IMR-90 (cell line): ENCODE measurements around the gene CYP4A11. TPM values are rescaled to one million over a fixed set of nuclear protein-coding genes. Genes with fewer than 3 reads are reported as not detected.
"Not testable (repeated sequence)": the region's sequence is repeated elsewhere in the genome, so short reads cannot be mapped to it uniquely, and the experiment has no call there.

Source experiments
- ATAC-seq: fragments of 200-7000 bp; cut with Tn5 transposase; 2 replicates; pipeline ENCODE4 v1.9.1; 2020; ENCODE audit warnings: low read depth, mild to moderate bottlenecking, moderate library complexity
- BruUV-seq: library from RNA; stranded (reverse); fragments of 400-500 nt; replicated peaks from 2 replicates; lab custom pipeline; 2021; lab: Mats Ljungman, UMichigan
- CTCF ChIA-PET: fragments of 300-600 bp; formaldehyde crosslinking; extraction: SDS; loops from one replicate; lab custom pipeline; 2021; ENCODE audit warnings: antibody characterized with exemption; lab: Yijun Ruan, JAX
- POLR2A ChIA-PET: fragments of 300-600 bp; sonication (Branson Sonifier 250); formaldehyde crosslinking; loops from one replicate; lab custom pipeline; 2022; ENCODE audit warnings: antibody characterized with exemption; ENCODE audit not compliant: unreplicated experiment; lab: Charles Lee
- DNase-seq: peaks from one replicate; pipeline ENCODE4 v3.0.0; 2013
- H2AFZ ChIP-seq: replicated peaks from 2 replicates; pipeline ENCODE3; 2013; ENCODE audit warnings: low read length, mild to moderate bottlenecking; ENCODE audit not compliant: poor library complexity
- H2AK5ac ChIP-seq: 2 replicates; pipeline ENCODE4 v1.6.1; 2013; ENCODE audit warnings: low read depth, low read length, inconsistent platforms
- H2AK9ac ChIP-seq: replicated peaks from 2 replicates; pipeline ENCODE3; 2013; ENCODE audit warnings: mild to moderate bottlenecking, low read depth, low read length, moderate library complexity; ENCODE audit not compliant: poor library complexity
- H2BK120ac ChIP-seq: 2 replicates; pipeline ENCODE4 v1.6.1; 2013; ENCODE audit warnings: low read depth, low read length, inconsistent platforms
- H2BK15ac ChIP-seq: 3 replicates; pipeline ENCODE4 v1.6.1; 2013; ENCODE audit warnings: low read depth, low read length, inconsistent platforms
- H2BK20ac ChIP-seq: 2 replicates; pipeline ENCODE4 v1.6.1; 2013; ENCODE audit warnings: low read depth, mild to moderate bottlenecking, inconsistent platforms, low read length, moderate library complexity
- H2BK5ac ChIP-seq: 2 replicates; pipeline ENCODE4 v1.6.1; 2013; ENCODE audit warnings: mild to moderate bottlenecking, low read depth, low read length, inconsistent platforms; ENCODE audit not compliant: poor library complexity, severe bottlenecking
- H3K14ac ChIP-seq: replicated peaks from 2 replicates; pipeline ENCODE4 v1.6.1; 2013; ENCODE audit warnings: low read depth, low read length, inconsistent platforms
- H3K18ac ChIP-seq: 2 replicates; pipeline ENCODE4 v1.6.1; 2013; ENCODE audit warnings: low read depth, low read length, control low read depth
- H3K23ac ChIP-seq: 2 replicates; pipeline ENCODE4 v1.6.1; 2013; ENCODE audit warnings: low read depth, low read length, inconsistent platforms
- H3K27ac ChIP-seq: 2 replicates; pipeline ENCODE4 v1.5.1; 2013; ENCODE audit warnings: mild to moderate bottlenecking, control low read depth, low read length; ENCODE audit not compliant: insufficient read depth
- H3K27me3 ChIP-seq: 2 replicates; pipeline ENCODE4 v1.6.1; 2013; ENCODE audit warnings: low read length; ENCODE audit not compliant: control insufficient read depth, insufficient read depth
- H3K36me3 ChIP-seq: 2 replicates; pipeline ENCODE4 v1.6.1; 2013; ENCODE audit warnings: low read length, mixed read lengths; ENCODE audit not compliant: control insufficient read depth, insufficient read depth
- H3K4ac ChIP-seq: 2 replicates; pipeline ENCODE4 v1.6.1; 2013; ENCODE audit warnings: low read depth, low read length, inconsistent platforms
- H3K4me1 ChIP-seq: 2 replicates; pipeline ENCODE4 v1.6.1; 2013; ENCODE audit warnings: low read length, mixed read lengths; ENCODE audit not compliant: control insufficient read depth, insufficient read depth
- H3K4me2 ChIP-seq: 2 replicates; pipeline ENCODE4 v1.6.1; 2013; ENCODE audit warnings: low read depth, mild to moderate bottlenecking, control low read depth, low read length, moderate library complexity
- H3K4me3 ChIP-seq: 2 replicates; pipeline ENCODE4 v1.5.1; 2013; ENCODE audit warnings: low read depth, mild to moderate bottlenecking, control low read depth, low read length, moderate library complexity; ENCODE audit not compliant: insufficient read depth
- H3K56ac ChIP-seq: 2 replicates; pipeline ENCODE4 v1.6.1; 2013; ENCODE audit warnings: low read length, inconsistent platforms; ENCODE audit not compliant: insufficient read depth; ENCODE audit errors: extremely low read depth
- H3K79me1 ChIP-seq, 2 experiments: 2 replicates each; pipeline ENCODE4 v1.6.1; 2013; ENCODE audit warnings: low read length in 2 of 2, inconsistent platforms in 1 of 2, low read depth in 1 of 2
- H3K9ac ChIP-seq: 2 replicates; pipeline ENCODE4 v1.6.1; 2013; ENCODE audit warnings: low read depth, low read length, control low read depth
- H3K9me1 ChIP-seq: 2 replicates; pipeline ENCODE4 v1.6.1; 2013; ENCODE audit warnings: low read length, inconsistent platforms; ENCODE audit not compliant: insufficient read depth
- H3K9me3 ChIP-seq: 2 replicates; pipeline ENCODE4 v1.6.1; 2013; ENCODE audit warnings: low read length; ENCODE audit not compliant: control insufficient read depth, insufficient read depth
- H4K20me1 ChIP-seq: 2 replicates; pipeline ENCODE4 v1.6.1; 2013; ENCODE audit warnings: low read length, inconsistent platforms; ENCODE audit not compliant: insufficient read depth
- H4K5ac ChIP-seq: 2 replicates; pipeline ENCODE4 v1.6.1; 2013; ENCODE audit warnings: mild to moderate bottlenecking, low read depth, low read length, control low read depth
- H4K8ac ChIP-seq, 2 experiments: 2 replicates each; pipeline ENCODE4 v1.6.1; 2013; ENCODE audit warnings: low read depth in 2 of 2, low read length in 2 of 2, control low read depth in 1 of 2, inconsistent platforms in 1 of 2
- H4K91ac ChIP-seq: 2 replicates; pipeline ENCODE4 v1.6.1; 2013; ENCODE audit warnings: low read depth, low read length, inconsistent platforms; ENCODE audit not compliant: insufficient read depth
- FOS ChIP-seq: fragments of 150-350 bp; IDR thresholded peaks from 2 replicates; pipeline ENCODE4 v1.6.1; 2016; ENCODE audit warnings: low read depth, low read length
- NFE2L2 ChIP-seq: fragments of 150-350 bp; IDR thresholded peaks from 2 replicates; pipeline ENCODE4 v1.6.1; 2016; ENCODE audit warnings: low read depth, mild to moderate bottlenecking, low read length
- POLR2A ChIP-seq: IDR thresholded peaks from 2 replicates; pipeline ENCODE4 v1.6.1; 2012; ENCODE audit warnings: mild to moderate bottlenecking, low read depth, low read length
- RAD21 ChIP-seq: IDR thresholded peaks from 2 replicates; pipeline ENCODE4 v1.6.1; 2012; ENCODE audit warnings: low read length, improper control_type of control experiment
- WGBS, 2 experiments: methylation state at CpG; one replicate each; pipeline versions ENCODE4 v1.1.5 to v1.1.7; 2013; ENCODE audit warnings: missing lambda C conversion rate in 2 of 2; ENCODE audit not compliant: insufficient read length in 1 of 2; ENCODE audit errors: extremely low coverage in 2 of 2; 5-methylcytosine and 5-hydroxymethylcytosine counted together
- dilution Hi-C: fragments of 300-500 bp; cut with HindIII; formaldehyde crosslinking; loops from one replicate; pipeline ENCODE4 v1.14.3; 2018; ENCODE audit warnings: low sequenced_read_pairs; ENCODE audit not compliant: unreplicated experiment
- in situ Hi-C: fragments of 300-500 bp; cut with MboI; formaldehyde crosslinking; loops from 3 replicates; pipeline ENCODE4 v1.14.3; 2019; ENCODE audit warnings: low sequenced_read_pairs, inconsistent platforms, mixed read lengths
- intact Hi-C: fragments of 100-400 bp; cut with micrococcal nuclease; formaldehyde crosslinking; loops from 2 replicates; pipeline ENCODE4 v1.10.0; 2022
- polyA plus RNA-seq, 3 experiments: library from polyadenylated mRNA; depleted of rRNA; stranded (reverse); fragments of >200 nt; gene quantifications; 2 replicates each; pipeline ENCODE4 v1.2.3, GENCODE V29; 2012; ENCODE audit warnings: low replicate concordance in 1 of 3
- total RNA-seq: library from RNA; depleted of rRNA; stranded (reverse); fragments of >200 nt; gene quantifications from 2 replicates; pipeline ENCODE4 v1.2.3, GENCODE V29; 2012

CYP4A11 gene
- total and polyA plus RNA-seq, 2 of the 4 experiments (the other 2 are of a cell fraction) = not detected

GRCh38 chr1:46948629-46949416 lies 7.5 kb upstream of the CYP4A11 start:
- POLR2A ChIA-PET = no interaction called here
- Histone ChIP-seq H3K56ac (no peak overlapping the region), H2AFZ (no peak overlapping the region), H4K8ac (no peak overlapping the region), H3K9me1 (no peaks in the 10 kb centered on the region), H2BK5ac (no peak overlapping the region), H3K14ac (no peak overlapping the region), H3K27ac (no peak overlapping the region), H4K5ac (no peak overlapping the region), H3K36me3 (no peaks in the 10 kb centered on the region), H2BK120ac (no peak overlapping the region), H4K91ac (no peak overlapping the region), H2AK5ac (no peak overlapping the region), H2BK20ac (no peak overlapping the region), H4K20me1 (no peaks in the 10 kb centered on the region), H3K4me1 (no peaks in the 10 kb centered on the region), H3K9me3 (no peaks in the 10 kb centered on the region), H3K4me3 (no peak overlapping the region), H2BK15ac (no peak overlapping the region), H3K27me3 (no peaks in the 10 kb centered on the region), H3K18ac (no peak overlapping the region), H3K23ac (no peak overlapping the region), H2AK9ac (no peak overlapping the region), H3K79me1 (no peaks in the 10 kb centered on the region), H3K4me2 (no peak overlapping the region), H3K9ac (no peak overlapping the region), H3K4ac (no peak overlapping the region)
- CTCF ChIA-PET = no interaction called here
- ATAC-seq (no peak), DNase-seq (no peak)
- TF ChIP-seq FOS = no peak
- TF ChIP-seq RAD21 = no peak
- TF ChIP-seq NFE2L2 = no peak
- no peak for TF ChIP-seq POLR2A
- BruUV-seq = no TSS peak
- in situ Hi-C loops = no loop called here
- dilution Hi-C loops = no loop called here
- WGBS, 2 experiments = no CpG with 5 or more reads among the region's 5 CpGs
- intact Hi-C loops = no loop called here

- H2AFZ ChIP-seq, H4K8ac ChIP-seq, H3K9me3 ChIP-seq, H2AK5ac ChIP-seq, H3K36me3 ChIP-seq, H3K18ac ChIP-seq, H3K4me1 ChIP-seq, BruUV-seq, H4K5ac ChIP-seq, H3K23ac ChIP-seq, H3K4ac ChIP-seq, in situ Hi-C loops, H3K14ac ChIP-seq, H2BK5ac ChIP-seq, DNase-seq, POLR2A ChIA-PET, H4K91ac ChIP-seq, H3K4me2 ChIP-seq, H3K9me1 ChIP-seq, H3K4me3 ChIP-seq, H3K79me1 ChIP-seq, ATAC-seq, CTCF ChIA-PET, H2BK20ac ChIP-seq, H3K27me3 ChIP-seq, H4K20me1 ChIP-seq, H3K56ac ChIP-seq, H2AK9ac ChIP-seq, H3K27ac ChIP-seq, H2BK120ac ChIP-seq, intact Hi-C loops, H3K9ac ChIP-seq, dilution Hi-C loops, H2BK15ac ChIP-seq: not testable (repeated sequence)
- WGBS, 2 experiments = no CpG with 5 or more reads among the region's 2 CpGs
Measured at GRCh38 chr1:46947706-46948105, 6.4 kb upstream of the CYP4A11 start.
